Nephron progenitor cell (in vitro differentiated cells): ENCODE measurements around the gene RNASEH2C.

Experiments
- DNase-seq: peaks from one replicate; pipeline ENCODE4 v3.0.0; 2021
- H3K27ac Mint-ChIP-seq: 2 replicates; pipeline ENCODE4 v1.8.0; 2021; ENCODE audit warnings: mild to moderate bottlenecking, moderate library complexity, mixed read lengths
- H3K27me3 Mint-ChIP-seq: 2 replicates; pipeline ENCODE4 v1.8.0; 2021; ENCODE audit warnings: mild to moderate bottlenecking, low read depth, mixed read lengths; ENCODE audit not compliant: poor library complexity
- H3K36me3 Mint-ChIP-seq: 2 replicates; pipeline ENCODE4 v1.8.0; 2021; ENCODE audit warnings: low read depth, mixed read lengths
- H3K4me1 Mint-ChIP-seq: 2 replicates; pipeline ENCODE4 v1.8.0; 2021; ENCODE audit warnings: mixed read lengths
- H3K4me3 Mint-ChIP-seq: 2 replicates; pipeline ENCODE4 v1.8.0; 2021; ENCODE audit warnings: mild to moderate bottlenecking, moderate library complexity, mixed read lengths
- H3K9me3 Mint-ChIP-seq: 2 replicates; pipeline ENCODE4 v1.8.0; 2021; ENCODE audit warnings: mild to moderate bottlenecking, moderate library complexity, mixed read lengths
- CTCF ChIP-seq: fragments of 200-600 bp; sonication (generic); IDR thresholded peaks from 2 replicates; pipeline ENCODE4 v1.5.0; 2021; ENCODE audit warnings: antibody characterized with exemption

Gene RNASEH2C

DNA sequence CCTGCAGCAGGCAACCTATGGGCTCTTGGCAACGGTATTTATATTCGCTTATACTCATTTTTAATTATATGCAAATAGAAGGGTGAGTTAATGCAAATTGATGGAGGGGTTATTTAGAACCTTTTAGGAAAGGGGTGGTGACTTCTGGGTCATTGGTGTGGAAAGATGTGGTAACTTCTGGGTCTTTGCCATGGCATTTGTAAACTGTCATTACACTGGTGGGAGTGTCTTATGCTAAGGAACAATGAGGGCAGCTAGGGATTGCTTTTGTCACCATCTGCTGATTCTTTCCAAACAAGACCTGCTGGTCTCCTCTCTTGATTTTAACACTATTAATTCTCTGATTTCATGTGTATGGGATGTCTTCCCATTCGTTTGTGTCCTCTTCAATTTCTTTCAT is 20.2 kb downstream of the RNASEH2C start:
- no peak overlapping the region for H3K4me3 Mint-ChIP-seq

GRCh38 chr11:65699306-65699705 is 21.3 kb downstream of the RNASEH2C start:
- H3K4me3 Mint-ChIP-seq = no peak overlapping the region
- H3K36me3 Mint-ChIP-seq = no peaks in the 10 kb centered on the region

More for the DNA sequence above, 20.2 kb downstream of the RNASEH2C start:
- no peak for TF ChIP-seq CTCF
- peaks cover 64% of the 10 kb centered on the region for H3K27me3 Mint-ChIP-seq
- no peaks in the 10 kb centered on the region for H3K36me3 Mint-ChIP-seq
- no peaks in the 10 kb centered on the region for H3K4me1 Mint-ChIP-seq
- H3K9me3 Mint-ChIP-seq = peaks cover 20% of the 10 kb centered on the region
- H3K27ac Mint-ChIP-seq = no peak overlapping the region
- no peak for DNase-seq

GRCh38 chr11:65698205-65698604 is 22.4 kb downstream of the RNASEH2C start:
- Mint-ChIP-seq H3K4me1 (no peaks in the 10 kb centered on the region), H3K4me3 (no peak overlapping the region), H3K27me3 (peaks cover 58% of the 10 kb centered on the region), H3K27ac (no peak overlapping the region), H3K36me3 (no peaks in the 10 kb centered on the region), H3K9me3 (peaks cover 20% of the 10 kb centered on the region)
- no peak for DNase-seq
- TF ChIP-seq CTCF = no peak

More at GRCh38 chr11:65699306-65699705, 21.3 kb downstream of the RNASEH2C start:
- TF ChIP-seq CTCF = no peak
- DNase-seq = no peak
- peaks cover 58% of the 10 kb centered on the region for H3K27me3 Mint-ChIP-seq
- no peak overlapping the region for H3K27ac Mint-ChIP-seq
- peaks cover 20% of the 10 kb centered on the region for H3K9me3 Mint-ChIP-seq
- no peaks in the 10 kb centered on the region for H3K4me1 Mint-ChIP-seq

DNA sequence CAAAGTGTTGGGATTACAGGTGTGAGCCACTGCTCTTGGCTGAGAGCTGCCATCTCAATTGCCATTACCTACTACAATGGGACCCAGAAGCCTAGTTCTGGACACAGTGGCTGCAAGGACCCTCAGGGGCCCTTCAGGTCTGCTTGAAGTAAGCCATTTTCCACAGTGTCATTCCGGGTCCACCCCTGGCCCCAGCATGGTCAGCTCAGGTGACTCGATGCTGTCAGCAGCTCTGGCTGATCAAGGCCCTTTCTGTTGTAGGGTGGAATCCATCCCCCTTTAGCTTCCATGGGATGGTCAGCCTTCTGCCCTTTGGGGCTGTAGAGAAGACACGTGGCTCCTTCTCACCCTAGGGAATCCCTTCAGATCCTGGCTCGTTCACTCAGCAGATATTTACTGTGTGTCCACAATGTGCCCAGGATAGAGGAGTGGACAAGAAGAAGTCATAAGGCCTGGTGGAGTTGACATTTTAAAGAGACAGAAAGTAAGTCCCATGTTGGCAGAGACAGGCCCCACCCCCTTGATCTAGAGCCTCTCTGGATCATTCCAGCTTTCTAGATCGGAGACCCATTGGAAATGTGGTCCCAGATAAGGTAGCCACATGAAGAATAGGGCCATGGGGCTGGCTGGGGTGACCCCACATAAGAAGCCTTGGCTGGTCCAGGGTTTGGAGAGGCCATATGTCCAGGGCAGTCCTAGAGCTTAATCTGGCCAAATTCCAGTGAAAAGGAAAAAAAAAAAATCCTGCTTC is 23.6 kb downstream of the RNASEH2C start:
- Mint-ChIP-seq H3K36me3 (no peaks in the 10 kb centered on the region), H3K9me3 (peaks cover 20% of the 10 kb centered on the region), H3K4me3 (no peak overlapping the region), H3K27ac (no peak overlapping the region), H3K4me1 (no peaks in the 10 kb centered on the region), H3K27me3 (peaks cover 47% of the 10 kb centered on the region)
- no peak for TF ChIP-seq CTCF
- no peak for DNase-seq

DNA sequence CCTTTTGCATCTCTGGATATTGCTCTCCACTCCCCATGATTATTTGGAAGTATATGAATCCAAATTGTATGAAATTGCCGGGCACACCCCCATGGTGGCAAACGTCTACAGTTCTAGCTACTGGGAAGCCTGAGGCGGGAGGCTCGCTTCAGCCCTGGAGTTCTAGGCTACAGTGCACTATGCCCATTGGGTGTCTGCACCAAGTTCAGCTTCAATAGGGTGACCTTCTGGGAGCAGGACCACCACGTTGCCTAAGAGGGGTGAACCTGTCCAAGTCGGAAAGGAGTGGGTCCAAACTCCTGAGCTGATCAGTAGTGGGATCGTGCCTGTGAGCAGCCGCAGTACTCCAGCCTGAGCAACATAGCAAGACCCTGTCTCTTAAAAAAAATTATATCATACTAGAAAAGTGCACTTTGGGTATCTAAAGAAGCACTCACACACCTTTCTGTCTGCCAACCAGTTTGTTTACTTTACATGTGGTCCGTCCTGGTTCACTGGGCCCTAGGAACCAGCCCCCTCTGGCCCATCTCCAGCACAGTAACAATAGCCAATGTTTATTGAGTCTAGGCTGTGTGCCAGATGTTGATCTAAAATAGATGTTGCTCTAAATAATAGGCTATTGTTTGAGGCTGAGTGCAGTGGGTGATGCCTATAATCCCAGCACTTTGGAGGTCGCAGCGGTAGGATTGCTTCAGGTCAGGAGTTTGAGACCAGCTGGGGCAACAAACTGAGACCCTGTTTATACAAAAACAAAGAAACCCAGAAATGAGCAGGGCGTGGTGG is 24.9 kb downstream of the RNASEH2C start:
- Mint-ChIP-seq H3K9me3 (peaks cover 15% of the 10 kb centered on the region), H3K4me3 (no peak overlapping the region), H3K27me3 (peaks cover 40% of the 10 kb centered on the region)

More for the DNA sequence above, 24.9 kb downstream of the RNASEH2C start:
- no peak for DNase-seq
- Mint-ChIP-seq H3K36me3 (no peaks in the 10 kb centered on the region), H3K4me1 (no peaks in the 10 kb centered on the region), H3K27ac (no peak overlapping the region)
- TF ChIP-seq CTCF = no peak
